HepG2 (cell line): ENCODE data around the gene COL18A1. TPM values are rescaled to one million over a fixed set of nuclear protein-coding genes. Genes with fewer than 3 reads are reported as not detected.

ENCODE experiments used
- ATF6 ChIP-seq: sonication (generic); formaldehyde crosslinking; conservative IDR thresholded peaks from 2 replicates; pipeline ENCODE4 v1.4.0; 2020; ENCODE audit warnings: missing genetic modification reagents
- CBX5 ChIP-seq: sonication (generic); formaldehyde crosslinking; IDR thresholded peaks from 2 replicates; pipeline ENCODE4 v1.4.0; 2020; ENCODE audit warnings: missing genetic modification reagents, borderline replicate concordance
- IKZF4 ChIP-seq: sonication (generic); formaldehyde crosslinking; IDR thresholded peaks from 2 replicates; pipeline ENCODE4 v1.5.1; 2020; ENCODE audit warnings: borderline replicate concordance, mild to moderate bottlenecking, low read depth, missing genetic modification reagents; ENCODE audit errors: not compliant biosample characterization
- MAF1 ChIP-seq: sonication (generic); formaldehyde crosslinking; IDR thresholded peaks from 2 replicates; pipeline ENCODE4 v1.5.0; 2020; ENCODE audit warnings: missing genetic modification reagents, borderline replicate concordance
- MYPOP ChIP-seq: sonication (generic); formaldehyde crosslinking; IDR thresholded peaks from 2 replicates; pipeline ENCODE4 v1.8.1; 2023; ENCODE audit warnings: mild to moderate bottlenecking, moderate library complexity, missing genetic modification reagents
- MZF1 ChIP-seq: sonication (generic); formaldehyde crosslinking; IDR thresholded peaks from 2 replicates; pipeline ENCODE4 v1.8.1; 2023; ENCODE audit warnings: mild to moderate bottlenecking, missing genetic modification reagents, borderline replicate concordance
- NR2F1 ChIP-seq, 2 experiments: fragments of 450-650 bp in 1 of 2; formaldehyde crosslinking in 1 of 2; IDR thresholded peaks; 2 replicates each; pipeline versions ENCODE4 v1.5.0 to v1.6.1; 2016 to 2020; ENCODE audit warnings: mild to moderate bottlenecking in 1 of 2, missing compliant biosample characterization in 1 of 2, missing genetic modification reagents in 1 of 2, moderate library complexity in 1 of 2
- TBP ChIP-seq: sonication (generic); formaldehyde crosslinking; IDR thresholded peaks from 2 replicates; pipeline ENCODE4 v1.5.0; 2020; ENCODE audit warnings: missing genetic modification reagents
- ZFP36 ChIP-seq: fragments of 150-350 bp; IDR thresholded peaks from 2 replicates; pipeline ENCODE4 v1.6.1; 2018; ENCODE audit warnings: borderline replicate concordance, low read length, low read depth; ENCODE audit not compliant: partially characterized antibody
- ZNF335 ChIP-seq: sonication (generic); formaldehyde crosslinking; IDR thresholded peaks from 2 replicates; pipeline ENCODE4 v1.4.0; 2020; ENCODE audit warnings: missing genetic modification reagents
- ZNF33B ChIP-seq: sonication (generic); formaldehyde crosslinking; IDR thresholded peaks from 2 replicates; pipeline ENCODE4 v1.5.1; 2020; ENCODE audit warnings: mild to moderate bottlenecking, missing genetic modification reagents
- ZNF446 ChIP-seq: sonication (generic); formaldehyde crosslinking; IDR thresholded peaks from 2 replicates; pipeline ENCODE4 v1.5.0; 2020; ENCODE audit warnings: mild to moderate bottlenecking, missing genetic modification reagents
- ZNF460 ChIP-seq: sonication (generic); formaldehyde crosslinking; IDR thresholded peaks from 2 replicates; pipeline ENCODE4 v1.5.1; 2020; ENCODE audit warnings: missing genetic modification reagents, mild to moderate bottlenecking, borderline replicate concordance
- ZNF713 ChIP-seq: sonication (generic); formaldehyde crosslinking; IDR thresholded peaks from 2 replicates; pipeline ENCODE4 v1.4.0; 2020; ENCODE audit warnings: mild to moderate bottlenecking, missing genetic modification reagents
- ZNF790 ChIP-seq: sonication (generic); formaldehyde crosslinking; IDR thresholded peaks from 2 replicates; pipeline ENCODE4 v1.8.0; 2022; ENCODE audit warnings: missing genetic modification reagents, mild to moderate bottlenecking, borderline replicate concordance
- ZNF850 ChIP-seq: sonication (generic); formaldehyde crosslinking; conservative IDR thresholded peaks from 2 replicates; pipeline ENCODE4 v1.9.0; 2021; ENCODE audit warnings: mild to moderate bottlenecking, missing genetic modification reagents
- polyA plus RNA-seq, 8 experiments: library from polyadenylated mRNA; depleted of rRNA in 3 of 8; stranded (reverse) in 7 of 8; unstranded in 1 of 8; fragments of >200 nt; fragmentation: Illumina TruSeq in 4 of 8; extraction: Trizol in 4 of 8; gene quantifications; 2 replicates each; pipeline versions ENCODE4 v1.2.1 to v1.2.3, GENCODE V29; 2011 to 2016; ENCODE audit warnings: low read depth in 4 of 8, missing spikeins in 1 of 8, mixed read lengths in 1 of 8; ENCODE audit not compliant: insufficient read depth in 1 of 8
- total RNA-seq, 5 experiments: library from RNA; depleted of rRNA; stranded (reverse); fragments of >200 nt; fragmentation: Illumina TruSeq; extraction: Trizol; gene quantifications; 2 replicates each; pipeline ENCODE4 v1.2.3, GENCODE V29; 2016; ENCODE audit warnings: low read depth in 1 of 5
- TF ChIP-seq, protein P1 (sequence below): sonication (generic); formaldehyde crosslinking; IDR thresholded peaks from 2 replicates; pipeline ENCODE4 v1.4.0; 2020; ENCODE audit warnings: missing genetic modification reagents
- TF ChIP-seq, protein P2 (sequence below): sonication (generic); formaldehyde crosslinking; IDR thresholded peaks from 2 replicates; pipeline ENCODE4 v1.5.0; 2020; ENCODE audit warnings: mild to moderate bottlenecking, missing genetic modification reagents
- TF ChIP-seq, protein P3 (sequence below): sonication (generic); formaldehyde crosslinking; IDR thresholded peaks from 2 replicates; pipeline ENCODE4 v1.5.0; 2020; ENCODE audit warnings: missing genetic modification reagents, mild to moderate bottlenecking, borderline replicate concordance

The COL18A1 gene
- total and polyA plus RNA-seq, 2 of the 13 experiments (the other 11 are each of a cell fraction or from before 2014, with no cell fraction given) = 79.0 to 102 TPM

- TF ChIP-seq MYPOP (CRISPR knock-in tag) (no peak), ZNF460 (CRISPR knock-in tag) (no peak), ZNF790 (CRISPR knock-in tag) (0 out of 2 replicates have a peak, but pooled peaks have one; percentile 21), IKZF4 (CRISPR knock-in tag) (no peak), ATF6 (CRISPR knock-in tag) (no peak), NR2F1 (CRISPR knock-in tag; IDR thresholded peaks at IDR 0.05) (peak; percentile 65 to 84), ZNF850 (no peak), ZNF446 (CRISPR knock-in tag) (no peak), ZNF713 (CRISPR knock-in tag) (no peak), TBP (CRISPR knock-in tag) (no peak), MAF1 (CRISPR knock-in tag) (no peak), CBX5 (CRISPR knock-in tag) (no peak), ZNF33B (CRISPR knock-in tag) (no peak), ZNF335 (CRISPR knock-in tag) (no peak), MZF1 (CRISPR knock-in tag) (no peak), ZFP36 (no peak)
- TF ChIP-seq, protein P1, sequence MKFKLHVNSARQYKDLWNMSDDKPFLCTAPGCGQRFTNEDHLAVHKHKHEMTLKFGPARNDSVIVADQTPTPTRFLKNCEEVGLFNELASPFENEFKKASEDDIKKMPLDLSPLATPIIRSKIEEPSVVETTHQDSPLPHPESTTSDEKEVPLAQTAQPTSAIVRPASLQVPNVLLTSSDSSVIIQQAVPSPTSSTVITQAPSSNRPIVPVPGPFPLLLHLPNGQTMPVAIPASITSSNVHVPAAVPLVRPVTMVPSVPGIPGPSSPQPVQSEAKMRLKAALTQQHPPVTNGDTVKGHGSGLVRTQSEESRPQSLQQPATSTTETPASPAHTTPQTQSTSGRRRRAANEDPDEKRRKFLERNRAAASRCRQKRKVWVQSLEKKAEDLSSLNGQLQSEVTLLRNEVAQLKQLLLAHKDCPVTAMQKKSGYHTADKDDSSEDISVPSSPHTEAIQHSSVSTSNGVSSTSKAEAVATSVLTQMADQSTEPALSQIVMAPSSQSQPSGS (CRISPR knock-in tag) = no peak; the same call in 1 of the 2 replicates
- TF ChIP-seq, protein P2, sequence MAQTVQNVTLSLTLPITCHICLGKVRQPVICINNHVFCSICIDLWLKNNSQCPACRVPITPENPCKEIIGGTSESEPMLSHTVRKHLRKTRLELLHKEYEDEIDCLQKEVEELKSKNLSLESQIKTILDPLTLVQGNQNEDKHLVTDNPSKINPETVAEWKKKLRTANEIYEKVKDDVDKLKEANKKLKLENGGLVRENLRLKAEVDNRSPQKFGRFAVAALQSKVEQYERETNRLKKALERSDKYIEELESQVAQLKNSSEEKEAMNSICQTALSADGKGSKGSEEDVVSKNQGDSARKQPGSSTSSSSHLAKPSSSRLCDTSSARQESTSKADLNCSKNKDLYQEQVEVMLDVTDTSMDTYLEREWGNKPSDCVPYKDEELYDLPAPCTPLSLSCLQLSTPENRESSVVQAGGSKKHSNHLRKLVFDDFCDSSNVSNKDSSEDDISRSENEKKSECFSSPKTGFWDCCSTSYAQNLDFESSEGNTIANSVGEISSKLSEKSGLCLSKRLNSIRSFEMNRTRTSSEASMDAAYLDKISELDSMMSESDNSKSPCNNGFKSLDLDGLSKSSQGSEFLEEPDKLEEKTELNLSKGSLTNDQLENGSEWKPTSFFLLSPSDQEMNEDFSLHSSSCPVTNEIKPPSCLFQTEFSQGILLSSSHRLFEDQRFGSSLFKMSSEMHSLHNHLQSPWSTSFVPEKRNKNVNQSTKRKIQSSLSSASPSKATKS (CRISPR knock-in tag) = no peak
- TF ChIP-seq, protein P3, sequence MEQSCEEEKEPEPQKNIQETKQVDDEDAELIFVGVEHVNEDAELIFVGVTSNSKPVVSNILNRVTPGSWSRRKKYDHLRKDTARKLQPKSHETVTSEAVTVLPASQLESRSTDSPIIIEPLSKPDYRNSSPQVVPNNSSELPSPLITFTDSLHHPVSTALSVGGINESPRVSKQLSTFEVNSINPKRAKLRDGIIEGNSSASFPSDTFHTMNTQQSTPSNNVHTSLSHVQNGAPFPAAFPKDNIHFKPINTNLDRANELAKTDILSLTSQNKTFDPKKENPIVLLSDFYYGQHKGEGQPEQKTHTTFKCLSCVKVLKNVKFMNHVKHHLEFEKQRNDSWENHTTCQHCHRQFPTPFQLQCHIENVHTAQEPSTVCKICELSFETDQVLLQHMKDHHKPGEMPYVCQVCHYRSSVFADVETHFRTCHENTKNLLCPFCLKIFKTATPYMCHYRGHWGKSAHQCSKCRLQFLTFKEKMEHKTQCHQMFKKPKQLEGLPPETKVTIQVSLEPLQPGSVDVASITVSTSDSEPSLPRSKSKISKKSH (CRISPR knock-in tag) = peak; percentile 47; the same call in 1 of the 2 replicates
Observed at GRCh38 chr21:45472445-45473365, 67.7 kb downstream of the COL18A1 start (continued).
